SK-N-SH (cell line): ENCODE results near the gene UBE3C. TPM values are rescaled to one million over a fixed set of nuclear protein-coding genes. Genes with fewer than 3 reads are reported as not detected.

Experiments
- CTCF ChIA-PET: fragments of 300-600, 350-600 bp; formaldehyde crosslinking; extraction: SDS; loops from one replicate; lab custom pipeline; 2021; lab: Yijun Ruan, JAX
- POLR2A ChIA-PET: fragments of 350-600 bp; sonication (Branson Sonifier 250); formaldehyde crosslinking; extraction: SDS; loops from one replicate; lab custom pipeline; 2020; ENCODE audit warnings: antibody characterized with exemption, inconsistent platforms; lab: Yijun Ruan, JAX
- DNase-seq: peaks from one replicate; pipeline ENCODE4 v3.0.0; 2012
- H2AFZ ChIP-seq: fragments of 200-600 bp; sonication (generic); 2 replicates; pipeline ENCODE4 v1.8.1; 2016; ENCODE audit warnings: antibody characterized with exemption, mild to moderate bottlenecking, low read depth
- H3F3A ChIP-seq: fragments of 200-600 bp; sonication (generic); replicated peaks from 2 replicates; pipeline ENCODE3; 2016; ENCODE audit warnings: antibody characterized with exemption, mild to moderate bottlenecking; ENCODE audit not compliant: insufficient read depth
- H3K27ac ChIP-seq, 2 experiments: fragments of 200-500 bp in 1 of 2; fragments of 200-600 bp in 1 of 2; sonication (Bioruptor generic) in 1 of 2; sonication (generic), shearing (Covaris generic) in 1 of 2; 2 replicates each; pipeline versions ENCODE4 v1.5.1 to v1.6.1; 2014 to 2016; ENCODE audit warnings: low read depth in 2 of 2, inconsistent platforms in 1 of 2, low read length in 1 of 2, mild to moderate bottlenecking in 1 of 2, mixed read lengths in 1 of 2
- H3K27me3 ChIP-seq: fragments of 200-600 bp; sonication (generic), shearing (Covaris generic); 2 replicates; pipeline ENCODE4 v1.6.1; 2016; ENCODE audit warnings: mixed run types; ENCODE audit not compliant: insufficient read depth
- H3K36me3 ChIP-seq, 2 experiments: fragments of 200-500 bp in 1 of 2; fragments of 200-600 bp in 1 of 2; sonication (Bioruptor generic) in 1 of 2; sonication (generic) in 1 of 2; replicated peaks in 1 of 2; 2 replicates each; pipeline versions ENCODE3 to v1.5.1; 2014 to 2016; ENCODE audit warnings: low read length in 1 of 2, mild to moderate bottlenecking in 1 of 2; ENCODE audit not compliant: insufficient read depth in 2 of 2, control insufficient read depth in 1 of 2
- H3K4me1 ChIP-seq, 2 experiments: fragments of 200-500 bp in 1 of 2; fragments of 200-600 bp in 1 of 2; sonication (Bioruptor generic) in 1 of 2; sonication (generic), shearing (Covaris generic) in 1 of 2; 2 replicates each; pipeline versions ENCODE4 v1.5.1 to v1.6.1; 2014 to 2016; ENCODE audit warnings: low read depth in 1 of 2, low read length in 1 of 2, mixed run types in 1 of 2; ENCODE audit not compliant: insufficient read depth in 2 of 2, control insufficient read depth in 1 of 2
- H3K4me2 ChIP-seq: fragments of 200-600 bp; sonication (generic), shearing (Covaris generic); 2 replicates; pipeline ENCODE4 v1.6.1; 2017; ENCODE audit warnings: mixed run types
- H3K4me3 ChIP-seq, 2 experiments: fragments of 200-500 bp in 1 of 2; fragments of 200-600 bp in 1 of 2; sonication (Bioruptor generic) in 1 of 2; sonication (generic), shearing (Covaris generic) in 1 of 2; 2 replicates each; pipeline versions ENCODE4 v1.5.1 to v1.8.1; 2014 to 2016; ENCODE audit warnings: low read depth in 2 of 2, inconsistent platforms in 1 of 2, low read length in 1 of 2, mild to moderate bottlenecking in 1 of 2, mixed read lengths in 1 of 2, moderate library complexity in 1 of 2
- H3K79me2 ChIP-seq: fragments of 200-600 bp; sonication (generic); 2 replicates; pipeline ENCODE4 v1.8.1; 2017; ENCODE audit warnings: mild to moderate bottlenecking; ENCODE audit not compliant: insufficient read depth
- H3K9ac ChIP-seq: fragments of 200-600 bp; sonication (generic); 2 replicates; pipeline ENCODE4 v1.6.1; 2017; ENCODE audit warnings: mixed run types
- H3K9me2 ChIP-seq: fragments of 200-600 bp; sonication (generic); 2 replicates; pipeline ENCODE4 v1.6.1; 2017; ENCODE audit warnings: mixed run types
- H3K9me3 ChIP-seq: fragments of 200-600 bp; sonication (generic); 2 replicates; pipeline ENCODE4 v1.6.1; 2017; ENCODE audit warnings: mixed run types, mild to moderate bottlenecking, moderate library complexity
- H4K20me1 ChIP-seq: fragments of 200-600 bp; sonication (generic); 2 replicates; pipeline ENCODE4 v1.6.1; 2017; ENCODE audit warnings: mild to moderate bottlenecking, mixed run types; ENCODE audit not compliant: insufficient read depth
- CHD2 ChIP-seq: fragments of 150-350 bp; IDR thresholded peaks from 2 replicates; pipeline ENCODE4 v1.6.1; 2018; ENCODE audit warnings: low read length; ENCODE audit not compliant: partially characterized antibody
- EZH2phosphoT487 ChIP-seq: fragments of 200-600 bp; sonication (generic); IDR thresholded peaks from 2 replicates; pipeline ENCODE4 v1.6.1; 2017; ENCODE audit warnings: low read depth, mixed run types, mild to moderate bottlenecking, antibody characterized with exemption, moderate library complexity, borderline replicate concordance
- FOSL2 ChIP-seq: IDR thresholded peaks from 2 replicates; pipeline ENCODE4 v1.4.0; 2012; ENCODE audit warnings: low read depth, mild to moderate bottlenecking, moderate library complexity, borderline replicate concordance
- FOXJ3 ChIP-seq: sonication (generic); formaldehyde crosslinking; IDR thresholded peaks from 2 replicates; pipeline ENCODE4 v1.5.1; 2020; ENCODE audit warnings: mild to moderate bottlenecking, missing genetic modification reagents
- FOXM1 ChIP-seq: IDR thresholded peaks from 2 replicates; pipeline ENCODE4 v1.4.0; 2012; ENCODE audit warnings: low read depth, mild to moderate bottlenecking
- GABPA ChIP-seq: IDR thresholded peaks from 2 replicates; pipeline ENCODE4 v1.4.0; 2012; ENCODE audit warnings: low read depth, mild to moderate bottlenecking
- IRF3 ChIP-seq: fragments of 150-350 bp; IDR thresholded peaks from 2 replicates; pipeline ENCODE4 v1.6.1; 2016; ENCODE audit warnings: mild to moderate bottlenecking, low read depth, low read length
- MEF2A ChIP-seq: IDR thresholded peaks from 2 replicates; pipeline ENCODE4 v1.4.0; 2012; ENCODE audit warnings: low read depth, borderline replicate concordance
- MXI1 ChIP-seq: IDR thresholded peaks from 2 replicates; pipeline ENCODE4 v1.6.1; 2012; ENCODE audit warnings: mild to moderate bottlenecking, low read depth, low read length, improper control_type of control experiment
- POLR2AphosphoS5 ChIP-seq: IDR thresholded peaks from 2 replicates; pipeline ENCODE4 v1.6.1; 2012; ENCODE audit warnings: low read depth, low read length
- RCOR1 ChIP-seq: fragments of 150-350 bp; IDR thresholded peaks from 2 replicates; pipeline ENCODE4 v1.6.1; 2017; ENCODE audit warnings: antibody characterized with exemption, low read length
- RXRA ChIP-seq: IDR thresholded peaks from 2 replicates; pipeline ENCODE4 v1.4.0; 2012; ENCODE audit warnings: low read depth, mild to moderate bottlenecking, borderline replicate concordance
- TAF1 ChIP-seq: IDR thresholded peaks from 2 replicates; pipeline ENCODE4 v1.6.1; 2012; ENCODE audit warnings: low read depth, mild to moderate bottlenecking, low read length, moderate library complexity, borderline replicate concordance
- TCF12 ChIP-seq: IDR thresholded peaks from 2 replicates; pipeline ENCODE4 v1.4.0; 2012
- TEAD4 ChIP-seq: IDR thresholded peaks from 2 replicates; pipeline ENCODE4 v1.4.0; 2012; ENCODE audit warnings: mild to moderate bottlenecking, borderline replicate concordance; ENCODE audit not compliant: insufficient read depth
- USF1 ChIP-seq: IDR thresholded peaks from 2 replicates; pipeline ENCODE4 v1.4.0; 2012; ENCODE audit warnings: low read depth, borderline replicate concordance
- USF2 ChIP-seq: fragments of 150-350 bp; IDR thresholded peaks from 2 replicates; pipeline ENCODE4 v1.6.1; 2017; ENCODE audit warnings: antibody characterized with exemption, low read length, low read depth, borderline replicate concordance
- ZBTB33 ChIP-seq: IDR thresholded peaks from 2 replicates; pipeline ENCODE4 v1.4.0; 2012; ENCODE audit warnings: low read depth, borderline replicate concordance
- WGBS: methylation state at CpG from one replicate; pipeline ENCODE4 v1.1.6; 2017; ENCODE audit warnings: low lambda C conversion rate; 5-methylcytosine and 5-hydroxymethylcytosine counted together
- polyA plus RNA-seq, 3 experiments: library from polyadenylated mRNA; depleted of rRNA; stranded (reverse); fragments of >200 nt; gene quantifications; 2 replicates each; pipeline ENCODE4 v1.2.3, GENCODE V29; 2012

UBE3C gene
- polyA plus RNA-seq, 1 of the 3 experiments (the other 2 are of a cell fraction), result 48.4 TPM

- H3K27me3 ChIP-seq, result no peaks in the 10 kb centered on the region
- no peaks in the 10 kb centered on the region for H3K36me3 ChIP-seq
- POLR2A ChIA-PET, result interaction anchor here (1.1 kb wide), 1 partner anchor 12 kb away, joined by 3 read pairs; no protein-coding TSS in a partner anchor
- H3K4me2 ChIP-seq, result no peak overlapping the region
- H3F3A ChIP-seq, result peaks cover 8% of the 10 kb centered on the region
- no peak for TF ChIP-seq MXI1
- TF ChIP-seq USF2, result no peak
- no peak for TF ChIP-seq ZBTB33
- TF ChIP-seq GABPA, result no peak
- TF ChIP-seq FOXJ3 (CRISPR knock-in tag), result no peak
- no peak for TF ChIP-seq EZH2phosphoT487
- TF ChIP-seq USF1, result no peak
- TF ChIP-seq FOXM1, result no peak
- TF ChIP-seq TAF1, result no peak
- no peak for TF ChIP-seq TCF12
- no peak for TF ChIP-seq FOSL2
- TF ChIP-seq RXRA, result no peak
- TF ChIP-seq CHD2, result no peak
- TF ChIP-seq POLR2AphosphoS5, result no peak
- no peak for TF ChIP-seq IRF3
- no peak for TF ChIP-seq RCOR1
- TF ChIP-seq MEF2A, result no peak
- no peak for TF ChIP-seq TEAD4
- TF ChIP-seq, all 33 proteins: peak for 0
- no peak overlapping the region for H2AFZ ChIP-seq
- H3K27ac ChIP-seq, result no peak overlapping the region
- H3K4me1 ChIP-seq, result peaks cover 17 to 19% of the 10 kb centered on the region in 2 experiments; a peak in 3 of 4 replicates
- H3K9me2 ChIP-seq, result no peaks in the 10 kb centered on the region
- 96% methylated on average over 47 of the region's 77 CpGs for WGBS
- H3K79me2 ChIP-seq, result no peaks in the 10 kb centered on the region
- no peaks in the 10 kb centered on the region for H4K20me1 ChIP-seq
- H3K4me3 ChIP-seq, result no peak overlapping the region
- H3K9ac ChIP-seq, result no peak overlapping the region
- no peaks in the 10 kb centered on the region for H3K9me3 ChIP-seq
- DNase-seq, result peak; percentile 46
- CTCF ChIA-PET, result interaction anchor here (0.9 to 1.2 kb wide), 2 partner anchors 55 to 61 kb away, joined by 3 to 5 read pairs; no protein-coding TSS in a partner anchor
Measured at GRCh38 chr7:157278791-157279724, 140.3 kb downstream of the UBE3C start.
